OCI-LY7 (cell line): ENCODE results near the gene F2. TPM values are rescaled to one million over a fixed set of nuclear protein-coding genes. Genes with fewer than 3 reads are reported as not detected.

Source experiments
- BruUV-seq: library from RNA; stranded (reverse); fragments of 400-500 nt; replicated peaks from 2 replicates; lab custom pipeline; 2021; lab: Mats Ljungman, UMichigan
- CTCF ChIA-PET: fragments of 300-600 bp; sonication (Branson Sonifier 250); formaldehyde crosslinking; loops from one replicate; lab custom pipeline; 2022; ENCODE audit warnings: antibody characterized with exemption; ENCODE audit not compliant: unreplicated experiment; lab: Charles Lee
- POLR2A ChIA-PET: fragments of 300-600 bp; sonication (Branson Sonifier 250); formaldehyde crosslinking; loops from one replicate; lab custom pipeline; 2022; ENCODE audit warnings: antibody characterized with exemption; lab: Charles Lee
- DNase-seq: peaks from one replicate; pipeline ENCODE4 v3.0.0-alpha.2; 2015; ENCODE audit warnings: low spot score
- H2AFZ ChIP-seq: fragments of 200-600 bp; sonication (generic), shearing (Covaris generic); 2 replicates; pipeline ENCODE4 v1.6.1; 2014; ENCODE audit warnings: mild to moderate bottlenecking, antibody characterized with exemption, low read length, moderate library complexity
- H3K27ac ChIP-seq: fragments of 200-600 bp; sonication (generic); 2 replicates; pipeline ENCODE4 v1.5.1; 2014; ENCODE audit warnings: mixed run types, low read depth, mild to moderate bottlenecking, moderate library complexity, low read length, inconsistent platforms; ENCODE audit not compliant: poor library complexity, severe bottlenecking
- H3K36me3 ChIP-seq: fragments of 200-600 bp; sonication (generic); 2 replicates; pipeline ENCODE4 v1.6.1; 2014; ENCODE audit warnings: mild to moderate bottlenecking, antibody characterized with exemption, low read length, moderate library complexity, mixed read lengths; ENCODE audit not compliant: insufficient read depth
- H3K4me1 ChIP-seq: fragments of 200-600 bp; sonication (generic); 2 replicates; pipeline ENCODE4 v1.5.1; 2014; ENCODE audit warnings: mild to moderate bottlenecking, low read length; ENCODE audit not compliant: insufficient read depth, poor library complexity, severe bottlenecking
- H3K4me2 ChIP-seq: fragments of 200-600 bp; sonication (generic); 2 replicates; pipeline ENCODE4 v1.6.1; 2014; ENCODE audit warnings: mild to moderate bottlenecking, low read length
- H3K4me3 ChIP-seq: fragments of 200-600 bp; sonication (generic); 2 replicates; pipeline ENCODE4 v1.5.1; 2014; ENCODE audit warnings: mild to moderate bottlenecking, low read depth, low read length; ENCODE audit not compliant: poor library complexity, severe bottlenecking
- H3K79me2 ChIP-seq: fragments of 200-600 bp; sonication (generic); 2 replicates; pipeline ENCODE4 v1.6.1; 2016; ENCODE audit warnings: low read depth, mild to moderate bottlenecking, low read length, moderate library complexity, mixed read lengths; ENCODE audit not compliant: insufficient read depth
- H3K9me2 ChIP-seq: fragments of 200-600 bp; sonication (generic); 2 replicates; pipeline ENCODE4 v1.6.1; 2016; ENCODE audit warnings: mild to moderate bottlenecking, low read length, mixed read lengths; ENCODE audit not compliant: insufficient read depth
- H3K9me3 ChIP-seq: fragments of 200-600 bp; sonication (generic); 2 replicates; pipeline ENCODE4 v1.6.1; 2014; ENCODE audit warnings: mild to moderate bottlenecking, mixed run types, low read length, mixed read lengths
- H4K20me1 ChIP-seq: fragments of 200-600 bp; sonication (generic); 2 replicates; pipeline ENCODE4 v1.6.1; 2014; ENCODE audit warnings: mild to moderate bottlenecking, antibody characterized with exemption, low read length, moderate library complexity, mixed read lengths; ENCODE audit not compliant: insufficient read depth
- EZH2phosphoT487 ChIP-seq: fragments of 200-600 bp; sonication (generic); IDR thresholded peaks from 2 replicates; pipeline ENCODE4 v1.6.1; 2018; ENCODE audit warnings: low read depth, borderline replicate concordance, mild to moderate bottlenecking, mixed run types, antibody characterized with exemption, low read length, moderate library complexity, mixed read lengths
- intact Hi-C: fragments of 100-400 bp; cut with micrococcal nuclease; formaldehyde crosslinking; loops from one replicate; pipeline ENCODE4 v1.10.0; 2022; ENCODE audit not compliant: unreplicated experiment
- total RNA-seq, 2 experiments: library from RNA; depleted of rRNA in 1 of 2; stranded (reverse); fragments of >200 nt in 1 of 2; shearing (Covaris generic) in 1 of 2; gene quantifications; 2 replicates each; pipeline ENCODE4 v1.2.3, GENCODE V29; 2014 to 2022
- TF ChIP-seq, protein P1 (sequence below): fragments of 200-600 bp; sonication (generic); conservative IDR thresholded peaks from 2 replicates; pipeline ENCODE4 v1.5.1; 2014; ENCODE audit warnings: mild to moderate bottlenecking, antibody characterized with exemption, low read length, moderate library complexity, mixed read lengths

The F2 gene
- total RNA-seq, 2 experiments from 2014 or later: 0.48 TPM; not detected in 1

DNA sequence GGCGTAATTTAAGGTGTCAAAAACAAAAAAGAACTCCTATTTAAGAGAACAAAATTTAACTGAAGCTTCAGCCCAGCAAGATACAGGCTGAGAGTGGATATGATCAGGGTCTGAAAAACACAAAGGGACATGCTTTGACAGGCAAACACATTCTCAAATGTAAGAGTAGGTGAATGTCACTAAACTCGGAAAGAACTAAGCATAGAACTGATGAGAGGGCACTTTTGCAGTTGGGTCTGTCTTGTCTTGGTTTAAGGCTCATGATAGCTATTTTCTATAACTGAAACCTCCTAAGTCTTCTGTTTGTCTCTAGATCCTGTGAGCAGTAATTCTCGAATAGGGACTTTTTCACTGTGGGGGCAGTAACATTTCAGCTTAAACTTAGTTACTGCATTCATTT is 27.0 kb downstream of the F2 start:
- Histone ChIP-seq H3K79me2 (no peaks in the 10 kb centered on the region), H2AFZ (no peak overlapping the region), H3K36me3 (peaks cover 94% of the 10 kb centered on the region), H3K9me2 (no peaks in the 10 kb centered on the region), H4K20me1 (no peaks in the 10 kb centered on the region), H3K9me3 (no peaks in the 10 kb centered on the region), H3K4me1 (no peaks in the 10 kb centered on the region), H3K4me3 (no peak overlapping the region), H3K4me2 (no peak overlapping the region), H3K27ac (no peak overlapping the region)
- TF ChIP-seq, protein P1, sequence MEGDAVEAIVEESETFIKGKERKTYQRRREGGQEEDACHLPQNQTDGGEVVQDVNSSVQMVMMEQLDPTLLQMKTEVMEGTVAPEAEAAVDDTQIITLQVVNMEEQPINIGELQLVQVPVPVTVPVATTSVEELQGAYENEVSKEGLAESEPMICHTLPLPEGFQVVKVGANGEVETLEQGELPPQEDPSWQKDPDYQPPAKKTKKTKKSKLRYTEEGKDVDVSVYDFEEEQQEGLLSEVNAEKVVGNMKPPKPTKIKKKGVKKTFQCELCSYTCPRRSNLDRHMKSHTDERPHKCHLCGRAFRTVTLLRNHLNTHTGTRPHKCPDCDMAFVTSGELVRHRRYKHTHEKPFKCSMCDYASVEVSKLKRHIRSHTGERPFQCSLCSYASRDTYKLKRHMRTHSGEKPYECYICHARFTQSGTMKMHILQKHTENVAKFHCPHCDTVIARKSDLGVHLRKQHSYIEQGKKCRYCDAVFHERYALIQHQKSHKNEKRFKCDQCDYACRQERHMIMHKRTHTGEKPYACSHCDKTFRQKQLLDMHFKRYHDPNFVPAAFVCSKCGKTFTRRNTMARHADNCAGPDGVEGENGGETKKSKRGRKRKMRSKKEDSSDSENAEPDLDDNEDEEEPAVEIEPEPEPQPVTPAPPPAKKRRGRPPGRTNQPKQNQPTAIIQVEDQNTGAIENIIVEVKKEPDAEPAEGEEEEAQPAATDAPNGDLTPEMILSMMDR: no peak
- TF ChIP-seq EZH2phosphoT487: no peak
- ChIA-PET CTCF (no interaction called here), POLR2A (interaction anchor here (0.6 kb wide), 1 partner anchor 232 kb away, joined by 3 read pairs; no protein-coding TSS in a partner anchor)
- DNase-seq: no peak
- intact Hi-C loops: loop anchor here (5.0 kb wide), 1 partner anchor 41 kb away; no protein-coding TSS in a partner anchor
- no TSS peak for BruUV-seq

DNA sequence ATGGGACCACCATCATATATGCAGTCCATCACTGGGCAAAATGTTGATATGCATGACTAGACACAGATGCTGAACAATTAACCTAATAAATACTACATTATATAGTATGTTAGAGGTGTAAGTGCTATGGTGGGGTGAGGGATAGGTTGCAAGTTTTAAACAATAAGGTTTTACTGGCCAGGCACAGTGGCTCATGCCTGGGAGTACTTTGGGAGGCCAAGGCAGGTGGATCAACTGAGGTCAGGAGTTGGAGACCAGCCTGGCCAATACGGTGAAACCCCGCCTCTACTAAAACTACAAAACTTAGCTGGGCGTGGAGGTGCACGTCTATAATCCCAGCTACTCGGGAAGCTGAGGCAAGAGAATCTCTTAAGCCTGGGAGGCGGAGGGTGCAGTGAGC is 28.1 kb downstream of the F2 start:
- no peak for DNase-seq
- CTCF ChIA-PET: no interaction called here
- no peaks in the 10 kb centered on the region for H3K9me3 ChIP-seq
- intact Hi-C loops: loop anchor here (5.0 kb wide), 1 partner anchor 40 kb away; no protein-coding TSS in a partner anchor
- H3K4me3 ChIP-seq: no peak overlapping the region
- no peak overlapping the region for H3K4me2 ChIP-seq
- no peaks in the 10 kb centered on the region for H3K9me2 ChIP-seq
- H4K20me1 ChIP-seq: no peaks in the 10 kb centered on the region
- no peaks in the 10 kb centered on the region for H3K4me1 ChIP-seq
- TF ChIP-seq, protein P1: no peak
- TF ChIP-seq EZH2phosphoT487: no peak
- POLR2A ChIA-PET: interaction anchor here (0.8 to 0.9 kb wide), 2 partner anchors 7 to 11 kb away, joined by 3 to 6 read pairs; no protein-coding TSS in a partner anchor
- BruUV-seq: no TSS peak
- no peak overlapping the region for H3K27ac ChIP-seq
- no peak overlapping the region for H2AFZ ChIP-seq
- H3K36me3 ChIP-seq: peaks cover 92% of the 10 kb centered on the region
- no peaks in the 10 kb centered on the region for H3K79me2 ChIP-seq

DNA sequence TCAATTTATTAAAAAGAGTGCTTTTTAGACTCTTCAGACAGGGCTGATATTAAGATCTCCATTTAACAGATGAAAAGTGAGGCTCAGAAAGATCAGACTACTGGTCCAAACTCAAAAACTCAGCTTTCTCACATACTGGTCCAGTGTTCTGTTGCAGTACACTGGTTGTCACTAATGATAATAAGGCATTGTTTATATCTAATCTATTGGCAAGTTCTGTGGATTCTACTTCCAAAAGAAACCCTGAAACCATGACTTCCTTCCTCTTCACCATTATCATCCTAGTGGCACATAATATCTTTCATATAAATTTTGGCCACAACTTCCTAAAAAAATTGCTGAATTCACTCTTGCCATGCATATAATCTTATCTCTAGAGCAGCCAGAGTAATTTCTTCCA is 36.9 kb downstream of the F2 start:
- Histone ChIP-seq H3K9me2 (no peaks in the 10 kb centered on the region), H3K4me1 (no peaks in the 10 kb centered on the region), H3K27ac (no peak overlapping the region), H3K79me2 (no peaks in the 10 kb centered on the region), H4K20me1 (no peaks in the 10 kb centered on the region), H3K9me3 (no peaks in the 10 kb centered on the region), H3K36me3 (peaks cover 93% of the 10 kb centered on the region), H2AFZ (no peak overlapping the region), H3K4me2 (no peak overlapping the region), H3K4me3 (no peak overlapping the region)
- intact Hi-C loops: no loop called here
- ChIA-PET CTCF (no interaction called here), POLR2A (no interaction called here)
- DNase-seq: no peak
- BruUV-seq: no TSS peak
- TF ChIP-seq, protein P1: no peak
